Placental pericyte (primary cell): ENCODE results near the gene RRAGB. TPM values are rescaled to one million over a fixed set of nuclear protein-coding genes. Genes with fewer than 3 reads are reported as not detected.

ENCODE experiments used
- total RNA-seq: library from RNA; depleted of rRNA; stranded (reverse); fragments of >200 nt; gene quantifications from 2 replicates; pipeline ENCODE4 v1.2.3, GENCODE V29; 2012

Gene RRAGB
- 12.5 TPM in 2 replicates for total RNA-seq

GRCh38 chrX:55717521-55718497 is at the start of gene RRAGB:
Gene RRAGB (plus strand): TSS chrX:55717749. CDS start chrX:55718328, 579 bp downstream.

Other genes starting within 250 kb of the RRAGB start
- gene USP51, start 227.9 kb upstream of the RRAGB start, total RNA-seq: 0.88 and 2.1 TPM in 2 replicates
- gene FOXR2, start 94.3 kb upstream of the RRAGB start, total RNA-seq: not detected in 2 replicates